ENCODE results near the gene SAMD13.

SAMD13 gene

GRCh38 chr1:84339503-84339902, 38.0 kb downstream of the SAMD13 start:
- DNase-seq (ENCODE audit: extremely low read depth in 1 of 2, low read depth in 1 of 2) = no peak

- DNase-seq (ENCODE audit: extremely low read depth in 1 of 2, low read depth in 1 of 2) = no peak
Observed at GRCh38 chr1:84344286-84344685, 42.8 kb downstream of the SAMD13 start.

GRCh38 chr1:84345220-84345619, 43.7 kb downstream of the SAMD13 start:
- no peak for DNase-seq (ENCODE audit: extremely low read depth in 1 of 2, low read depth in 1 of 2)

- DNase-seq (ENCODE audit: extremely low read depth in 1 of 2, low read depth in 1 of 2) = no peak
Observed at GRCh38 chr1:84347271-84347931, 45.9 kb downstream of the SAMD13 start.

- DNase-seq (ENCODE audit: extremely low read depth in 1 of 2, low read depth in 1 of 2) = no peak
Observed at GRCh38 chr1:84347932-84348555, 46.5 kb downstream of the SAMD13 start.

- DNase-seq (ENCODE audit: extremely low read depth in 1 of 2, low read depth in 1 of 2) = no peak
Observed at GRCh38 chr1:84348759-84349158, 47.3 kb downstream of the SAMD13 start.

- DNase-seq (ENCODE audit: extremely low read depth in 1 of 2, low read depth in 1 of 2) = no peak
Observed at GRCh38 chr1:84350104-84350503, 48.6 kb downstream of the SAMD13 start.

- DNase-seq (ENCODE audit: extremely low read depth in 1 of 2, low read depth in 1 of 2) = no peak
Observed at GRCh38 chr1:84350550-84350949, 49.0 kb downstream of the SAMD13 start.

GRCh38 chr1:84352298-84353106, 51.0 kb downstream of the SAMD13 start:
- no peak for DNase-seq (ENCODE audit: extremely low read depth in 1 of 2, low read depth in 1 of 2)

- no peak for DNase-seq (ENCODE audit: extremely low read depth in 1 of 2, low read depth in 1 of 2)
Observed at GRCh38 chr1:84353695-84354094, 52.2 kb downstream of the SAMD13 start.

- no peak for DNase-seq (ENCODE audit: extremely low read depth in 1 of 2, low read depth in 1 of 2)
Observed at GRCh38 chr1:84355556-84355955, 54.0 kb downstream of the SAMD13 start.

- DNase-seq (ENCODE audit: extremely low read depth in 1 of 2, low read depth in 1 of 2) = no peak
Observed at GRCh38 chr1:84356881-84357280, 55.4 kb downstream of the SAMD13 start.

- no peak for DNase-seq (ENCODE audit: extremely low read depth in 1 of 2, low read depth in 1 of 2)
Observed at GRCh38 chr1:84358695-84359094, 57.2 kb downstream of the SAMD13 start.

- DNase-seq (ENCODE audit: extremely low read depth in 1 of 2, low read depth in 1 of 2) = no peak
Observed at GRCh38 chr1:84360316-84360715, 58.8 kb downstream of the SAMD13 start.

- DNase-seq (ENCODE audit: extremely low read depth in 1 of 2, low read depth in 1 of 2) = no peak
Observed at GRCh38 chr1:84361796-84362195, 60.3 kb downstream of the SAMD13 start.

GRCh38 chr1:84363019-84363418, 61.5 kb downstream of the SAMD13 start:
- DNase-seq (ENCODE audit: extremely low read depth in 1 of 2, low read depth in 1 of 2) = no peak

GRCh38 chr1:84363622-84364021, 62.1 kb downstream of the SAMD13 start:
- DNase-seq (ENCODE audit: extremely low read depth in 1 of 2, low read depth in 1 of 2) = no peak

- no peak for DNase-seq (ENCODE audit: extremely low read depth in 1 of 2, low read depth in 1 of 2)
Observed at GRCh38 chr1:84365225-84366221, 64.0 kb downstream of the SAMD13 start.

GRCh38 chr1:84366786-84367185, 65.3 kb downstream of the SAMD13 start:
- DNase-seq (ENCODE audit: extremely low read depth in 1 of 2, low read depth in 1 of 2) = no peak

- no peak for DNase-seq (ENCODE audit: extremely low read depth in 1 of 2, low read depth in 1 of 2)
Observed at GRCh38 chr1:84367219-84367618, 65.7 kb downstream of the SAMD13 start.

- no peak for DNase-seq (ENCODE audit: extremely low read depth in 1 of 2, low read depth in 1 of 2)
Observed at GRCh38 chr1:84368441-84368840, 66.9 kb downstream of the SAMD13 start.

Measured in activated CD8-positive, alpha-beta memory T cell treated with anti-CD3 and anti-CD28 coated beads for 1 hour (primary cell).